Stimulated activated CD4-positive, alpha-beta T cell treated with anti-CD3 and anti-CD28 coated beads, Interleukin-12 subunit alpha, Interleukin-12 subunit beta, amount 100 ng/mL, for 24 hours (primary cell): ENCODE results near the gene ARID4A.
"Not testable (repeated sequence)": the region's sequence is repeated elsewhere in the genome, so short reads cannot be mapped to it uniquely, and the experiment has no call there.

Experiments
- DNase-seq, 2 experiments: peaks; one replicate each; pipeline ENCODE4 v3.0.0-alpha.2; 2020; ENCODE audit warnings: low read depth in 2 of 2

ARID4A gene

DNA sequence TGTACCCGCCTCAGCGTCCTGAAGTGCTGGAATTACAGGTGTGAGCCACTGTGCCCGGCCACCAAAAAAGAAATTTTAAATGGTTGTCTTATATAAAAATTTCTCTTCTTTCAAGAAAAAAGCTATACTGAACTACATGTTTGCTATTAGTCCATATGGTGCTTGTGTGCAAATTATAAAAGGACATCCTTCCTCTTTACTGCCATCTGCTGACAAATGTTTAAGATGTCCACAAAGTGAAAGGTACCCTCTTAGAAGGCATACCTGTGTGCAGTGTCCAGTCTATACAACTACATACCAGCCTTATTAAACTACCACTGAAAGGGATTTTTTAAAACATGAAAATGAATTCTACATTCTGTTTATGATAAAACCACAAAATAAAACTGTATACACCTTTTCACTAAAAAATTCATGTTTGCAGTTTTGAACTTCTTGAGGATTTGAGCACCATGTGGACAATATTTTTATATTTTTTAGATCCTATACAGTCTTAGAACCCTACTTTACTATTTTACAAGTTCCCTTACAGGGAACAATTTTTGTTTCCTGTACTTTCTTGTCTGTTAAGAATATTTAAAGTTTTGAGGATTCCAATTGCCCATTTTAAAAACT is 64.5 kb downstream of the ARID4A start:
- DNase-seq = no peak

DNA sequence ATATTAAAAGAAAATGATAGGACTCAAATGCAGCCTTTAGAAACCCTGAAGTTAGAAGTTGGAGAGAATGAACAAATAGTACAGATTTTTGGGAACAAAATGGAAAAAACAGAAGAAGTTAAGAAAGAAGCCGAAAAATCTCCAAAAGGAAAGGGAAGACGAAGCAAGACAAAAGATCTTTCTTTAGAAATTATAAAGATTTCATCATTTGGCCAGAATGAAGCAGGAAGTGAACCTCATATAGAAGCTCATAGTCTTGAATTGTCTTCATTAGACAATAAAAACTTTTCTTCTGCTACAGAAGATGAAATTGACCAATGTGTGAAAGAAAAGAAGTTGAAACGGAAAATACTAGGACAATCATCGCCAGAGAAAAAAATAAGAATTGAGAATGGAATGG is 66.0 kb downstream of the ARID4A start:
- DNase-seq = no peak

DNA sequence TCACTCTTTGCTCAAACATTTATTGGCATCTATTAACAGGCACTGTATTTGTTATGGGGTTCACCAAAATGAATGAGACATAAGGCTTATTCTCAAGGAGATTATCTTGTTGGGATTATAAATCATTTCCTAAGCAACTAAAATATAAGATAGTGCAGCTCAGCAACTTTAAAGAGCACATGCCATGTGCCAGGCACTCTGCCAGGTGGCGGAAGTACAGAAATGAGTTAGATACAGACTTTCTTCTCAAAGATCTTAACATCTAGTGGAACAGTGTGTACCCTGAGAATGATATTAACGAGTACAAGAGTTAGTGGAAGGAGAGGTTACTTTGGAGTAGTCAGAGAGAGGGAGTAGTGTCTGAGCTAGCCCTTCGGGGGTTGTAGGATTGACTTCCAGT is 68.9 kb downstream of the ARID4A start:
- no peak for DNase-seq

DNA sequence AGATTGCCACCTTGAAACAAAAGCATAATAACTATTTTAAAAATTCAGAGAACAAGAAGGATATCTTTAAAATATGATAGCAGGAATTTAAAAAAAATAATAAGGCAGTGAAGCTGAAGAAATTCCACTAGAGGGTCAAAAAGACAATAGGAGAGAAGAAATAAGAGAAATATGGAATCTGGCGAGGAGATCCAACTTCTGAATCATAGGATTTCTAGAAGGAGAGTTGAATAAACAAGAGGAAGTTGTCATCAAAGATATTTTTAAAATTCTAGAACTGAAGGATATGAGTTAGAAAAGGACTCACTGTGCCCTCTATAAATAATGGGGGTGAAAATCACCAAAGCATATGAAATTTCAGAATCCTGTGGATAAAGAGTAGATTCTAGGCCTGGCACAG is 70.6 kb downstream of the ARID4A start:
- DNase-seq = no peak

DNA sequence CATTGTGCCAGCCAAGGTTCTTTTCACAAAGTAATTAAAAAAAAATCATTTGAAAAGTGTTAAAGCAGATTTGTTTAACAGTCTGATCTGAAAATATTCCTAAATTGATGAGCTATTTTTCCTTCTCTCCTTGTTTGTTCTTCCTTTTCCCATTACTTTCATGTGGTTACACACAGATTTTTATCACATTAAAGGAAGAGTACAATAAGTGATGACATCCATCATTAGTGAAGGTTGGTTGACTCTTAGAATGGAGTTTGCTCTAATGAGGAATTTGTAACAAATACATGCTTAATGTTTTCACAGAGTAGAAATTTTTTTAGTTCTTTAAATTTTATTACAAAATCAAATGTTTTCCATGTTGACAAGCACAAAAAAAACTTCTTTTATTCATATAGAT is 78.4 kb downstream of the ARID4A start:
- no peak for DNase-seq

DNA sequence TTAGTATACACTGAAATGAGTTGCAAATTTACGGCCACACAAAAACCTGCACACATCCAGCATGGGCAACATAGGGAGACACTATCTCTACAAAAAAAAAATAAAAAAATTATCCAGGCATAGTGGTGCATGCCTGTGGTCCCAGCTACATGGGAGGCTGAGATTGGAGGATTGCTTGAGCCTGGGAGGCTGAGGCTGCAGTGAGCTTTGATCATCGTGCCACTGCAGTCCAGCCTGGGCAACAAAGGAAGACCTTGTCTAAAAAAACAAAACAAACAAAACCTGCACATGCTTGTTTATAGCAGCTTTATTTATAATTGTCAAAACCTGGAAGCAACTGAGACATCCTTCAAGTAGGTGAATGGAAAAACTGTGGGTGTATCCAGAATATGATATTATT is 92.5 kb downstream of the ARID4A start:
- no peak for DNase-seq

DNA sequence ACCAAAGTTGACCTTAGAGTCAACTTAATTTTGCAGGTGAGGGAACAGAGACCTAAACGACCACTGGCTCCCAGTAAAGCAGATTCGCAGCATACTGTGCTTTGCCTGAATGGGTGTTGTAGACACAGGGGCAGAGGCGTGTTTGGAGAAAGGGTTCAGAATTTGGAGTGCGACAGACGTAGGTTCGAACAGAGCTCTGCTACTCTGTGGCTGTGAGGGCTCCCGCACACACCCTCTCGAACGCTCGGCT is 97.1 kb downstream of the ARID4A start:
- DNase-seq = no peak

DNA sequence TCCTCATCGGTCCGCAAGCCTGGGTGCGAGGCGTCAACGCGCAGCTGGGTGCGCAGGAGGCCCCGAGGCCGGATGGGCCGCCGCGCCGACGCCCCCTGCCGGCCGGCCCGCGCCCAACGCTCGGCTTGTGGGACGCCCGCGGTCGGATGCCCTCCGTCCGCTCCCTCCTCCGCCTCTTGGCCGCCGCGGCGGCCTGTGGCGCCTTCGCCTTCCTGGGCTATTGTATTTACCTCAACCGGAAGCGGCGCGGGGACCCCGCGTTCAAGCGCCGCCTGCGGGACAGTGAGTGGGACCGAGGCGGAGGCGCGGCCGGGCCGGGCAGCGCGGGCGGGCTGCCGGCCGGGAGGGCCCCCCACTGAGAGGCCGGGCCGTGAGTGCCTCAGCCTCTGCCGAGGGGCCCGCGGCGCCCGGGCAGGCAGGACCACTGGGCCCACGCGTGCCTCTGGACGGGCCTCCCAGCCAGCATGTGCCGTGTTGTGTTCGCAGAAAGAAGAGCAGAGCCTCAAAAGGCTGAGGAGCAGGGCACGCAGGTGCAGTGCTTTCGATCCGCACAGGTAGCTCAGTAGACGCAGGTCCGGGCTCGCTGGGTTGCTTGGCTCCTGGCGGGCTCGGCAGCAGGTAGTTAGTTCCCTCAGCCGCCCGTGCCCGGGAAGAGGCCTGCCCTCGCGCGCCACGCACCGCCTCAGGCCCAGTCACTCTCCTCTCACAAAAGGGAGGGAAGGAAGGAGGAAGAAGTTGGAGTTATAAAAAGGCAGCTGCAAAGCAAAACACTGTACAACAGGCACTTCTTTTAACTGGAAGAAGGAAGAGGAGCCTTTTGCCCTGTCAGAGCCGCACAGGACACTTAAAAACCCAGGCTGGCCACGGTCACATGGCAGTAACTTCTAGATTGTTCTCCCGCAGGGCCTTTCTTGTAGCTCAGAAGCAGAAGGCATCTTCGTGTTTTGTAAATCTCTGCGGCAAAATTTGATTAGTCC is 97.7 kb downstream of the ARID4A start, which contains the start of gene TOMM20L:
Gene TOMM20L (plus strand): TSS at position 119 of the 977 bp plus-strand sequence. CDS start 28 bp downstream, at position 147.
- DNase-seq = peak; percentile 44 to 60

DNA sequence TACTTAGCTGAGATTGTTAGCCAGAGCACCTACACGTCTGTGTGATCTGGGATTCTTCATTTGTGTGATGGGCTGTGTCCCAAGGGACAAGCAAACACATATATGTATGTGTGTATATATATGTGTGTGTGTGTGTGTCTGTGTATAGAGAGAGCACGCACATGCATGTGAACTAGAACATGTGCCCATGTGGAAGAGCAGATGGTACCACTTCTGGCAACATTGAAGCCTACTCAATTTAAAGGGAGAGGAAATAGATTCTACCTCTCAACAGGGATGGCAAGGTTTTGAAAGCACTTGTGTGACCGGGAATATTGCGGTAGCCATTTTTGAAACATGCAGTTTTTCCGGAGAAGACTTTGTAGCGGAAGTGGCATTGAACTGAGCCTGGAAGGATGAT is 98.8 kb downstream of the ARID4A start:
- DNase-seq = no peak

DNA sequence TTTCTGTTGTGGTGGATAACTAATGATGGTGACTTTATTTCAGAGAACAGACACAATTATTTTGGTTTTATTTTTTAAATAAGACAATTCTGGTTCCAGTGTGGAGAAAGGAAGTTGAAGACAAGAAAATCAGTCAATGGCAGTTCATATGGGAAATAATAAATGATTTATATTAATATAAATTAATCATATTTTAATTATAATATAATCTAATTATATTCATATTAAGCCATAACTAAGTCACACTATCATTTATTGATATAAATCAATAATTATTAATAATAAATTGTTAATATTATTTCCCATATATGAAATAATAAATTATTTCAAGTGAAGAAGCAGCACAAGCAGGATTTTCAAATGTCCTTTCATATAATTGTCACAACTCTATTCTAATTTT is 100.1 kb downstream of the ARID4A start:
- no peak for DNase-seq

DNA sequence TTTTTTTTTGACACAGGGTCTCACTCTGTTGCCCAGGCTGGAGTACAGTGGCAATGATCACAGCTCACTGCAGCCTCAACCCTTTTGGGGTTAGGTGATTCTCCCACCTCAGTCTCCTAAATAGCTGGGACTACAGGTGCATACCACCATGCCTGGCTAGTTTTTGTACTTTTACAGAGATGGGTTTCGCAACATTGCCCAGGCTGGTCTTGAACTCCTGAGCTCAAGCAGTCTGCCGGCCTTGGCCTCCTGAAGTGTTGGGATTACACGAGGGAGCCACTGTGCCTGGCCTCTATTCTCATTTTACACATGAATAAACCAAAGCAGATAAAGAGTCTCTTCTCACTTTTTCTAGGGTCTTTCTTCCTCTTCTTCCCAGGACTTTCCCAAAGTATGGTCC is 100.5 kb downstream of the ARID4A start:
- DNase-seq = no peak

DNA sequence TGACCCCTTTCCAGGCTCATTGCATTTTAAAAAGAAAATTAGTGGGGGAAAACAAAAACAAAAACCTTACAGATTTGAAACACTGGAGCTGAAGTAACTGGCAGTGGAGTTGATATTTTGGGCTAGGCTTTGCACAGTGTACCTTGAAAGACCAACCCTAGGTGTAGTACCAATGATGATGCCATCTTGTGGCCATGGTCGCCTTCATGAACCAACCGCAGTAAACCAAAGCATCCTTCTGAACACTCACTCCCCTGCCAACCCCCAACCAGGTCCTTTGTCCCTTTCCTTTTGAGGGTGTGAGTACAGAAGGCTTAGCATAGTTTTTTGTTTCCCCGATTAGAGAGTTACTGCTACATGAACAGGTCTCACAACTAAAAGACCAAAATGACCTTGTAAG is 103.2 kb downstream of the ARID4A start:
- no peak for DNase-seq

DNA sequence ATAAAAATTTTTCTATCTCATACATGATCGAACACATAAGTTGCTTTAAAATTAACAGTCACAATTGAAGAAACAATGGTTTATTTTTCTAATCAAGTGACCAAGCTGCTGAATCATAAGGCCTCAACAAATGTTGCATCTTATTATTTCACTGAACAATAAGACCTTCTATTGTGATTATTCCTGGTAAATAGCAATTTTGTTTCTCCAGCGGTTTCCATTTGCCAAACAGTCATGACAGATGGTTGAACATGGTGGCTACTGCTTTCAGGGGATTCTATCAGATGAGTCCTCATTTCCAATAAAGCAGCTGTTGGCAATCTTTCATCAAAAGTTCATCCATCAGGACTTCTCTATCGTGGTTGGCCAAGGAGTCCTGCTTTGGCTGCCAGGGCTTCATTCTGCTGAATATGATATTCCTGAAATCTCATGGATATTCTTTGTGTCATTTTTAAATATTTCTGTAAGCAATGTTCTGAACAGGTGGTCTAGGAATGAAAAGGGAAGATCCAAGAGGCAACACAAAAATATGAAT is 110.4 kb downstream of the ARID4A start:
- no peak for DNase-seq

DNA sequence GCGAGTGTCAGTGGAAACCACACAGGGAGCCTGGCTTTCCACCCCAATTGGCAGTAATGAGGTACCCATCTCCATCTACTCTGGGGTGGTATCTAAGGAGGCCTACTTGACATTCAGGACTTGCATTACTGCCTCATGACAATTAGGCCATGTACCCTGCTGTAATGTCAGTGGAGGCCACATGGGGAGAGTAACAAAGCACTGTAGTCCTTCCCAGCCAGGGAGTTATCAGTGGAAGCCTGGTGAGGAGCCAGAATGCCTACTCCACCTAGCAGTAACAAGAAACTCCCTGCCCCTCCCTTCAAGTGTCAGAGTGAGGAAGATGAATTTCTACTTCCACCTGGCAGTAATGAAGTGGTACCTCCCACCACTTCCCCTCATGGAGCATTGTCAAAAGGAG is 116.5 kb downstream of the ARID4A start:
- DNase-seq = no peak

DNA sequence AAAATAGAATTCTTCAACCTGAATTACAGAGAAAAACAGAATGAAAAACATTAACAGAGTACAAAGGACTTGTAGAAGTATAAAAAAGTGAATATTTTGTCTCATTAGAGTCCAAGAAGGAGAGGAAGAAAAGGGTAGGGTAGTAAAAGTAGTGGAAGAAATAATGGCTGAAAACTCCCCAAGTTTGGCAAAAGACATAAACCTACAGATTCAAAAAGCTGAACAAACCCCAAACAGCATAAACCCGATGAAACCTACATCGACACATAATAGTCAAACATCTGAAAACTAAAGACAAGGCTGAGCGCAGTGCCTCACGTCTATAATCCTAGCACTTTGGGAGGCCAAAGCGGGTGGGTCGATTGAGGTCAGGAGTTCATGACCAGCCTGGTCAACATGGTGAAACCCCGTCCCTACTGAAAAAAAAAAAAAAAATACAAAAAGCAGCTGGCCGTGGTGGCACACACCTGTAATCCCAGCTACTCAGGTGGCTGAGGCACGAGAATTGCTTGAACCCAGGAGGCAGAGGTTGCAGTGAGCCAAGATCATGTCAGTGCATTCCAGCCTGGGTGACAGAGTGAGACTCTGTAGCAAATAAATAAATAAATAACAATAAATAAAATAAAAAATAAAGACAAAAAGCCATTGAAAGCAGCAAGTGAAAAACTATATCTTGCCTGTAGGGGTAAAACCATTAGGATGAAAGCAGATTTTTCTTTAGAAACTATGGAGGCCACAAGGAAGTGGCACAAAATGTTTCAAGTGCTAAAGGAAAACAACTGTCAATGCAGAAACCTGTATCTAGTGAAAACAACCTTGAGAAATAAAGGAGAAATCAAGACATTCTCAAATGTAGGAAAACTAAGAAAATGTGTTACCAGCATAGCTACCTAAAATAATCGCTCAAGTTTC is 117.5 kb downstream of the ARID4A start:
- DNase-seq = no peak

DNA sequence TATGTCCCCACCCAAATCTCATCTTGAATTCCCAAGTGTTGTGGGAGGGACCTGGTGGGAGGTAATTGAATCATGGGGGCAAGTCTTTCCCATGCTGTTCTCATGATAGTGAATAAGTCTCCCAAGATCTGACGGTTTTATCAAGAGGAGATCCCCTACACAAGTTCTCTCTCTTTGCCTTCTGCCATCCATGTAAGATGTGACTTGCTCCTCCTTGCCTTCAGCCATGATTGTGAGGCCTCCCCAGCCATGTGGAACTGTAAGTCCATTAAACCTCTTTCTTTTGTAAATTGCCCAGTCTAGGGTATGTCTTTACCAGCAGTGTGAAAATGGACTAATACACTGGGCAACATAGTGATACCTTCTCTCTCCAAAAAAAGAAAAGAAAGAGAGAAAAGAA is 118.6 kb downstream of the ARID4A start:
- not testable (repeated sequence) for DNase-seq
